Upper lobe of right lung (tissue), 1 donor: ENCODE results near the gene PDZK1IP1. TPM values are rescaled to one million over a fixed set of nuclear protein-coding genes. Genes with fewer than 3 reads are reported as not detected.

Experiments used
- ATAC-seq: fragments of 200-7000 bp; cut with Tn5 transposase; one replicate; pipeline ENCODE4 v1.9.1; 2020; ENCODE audit warnings: mild to moderate bottlenecking, moderate library complexity
- DNase-seq: peaks from one replicate; pipeline ENCODE4 v3.0.0-alpha.2; 2020
- H3K27ac ChIP-seq: fragments of 200-600 bp; one replicate; pipeline ENCODE4 v1.8.0; 2022
- H3K27me3 ChIP-seq: fragments of 200-600 bp; one replicate; pipeline ENCODE4 v1.8.0; 2022; ENCODE audit warnings: mild to moderate bottlenecking
- H3K36me3 ChIP-seq: fragments of 200-600 bp; one replicate; pipeline ENCODE4 v1.8.0; 2022
- H3K4me1 ChIP-seq: fragments of 200-600 bp; one replicate; pipeline ENCODE4 v1.8.0; 2022
- H3K4me3 ChIP-seq: fragments of 200-600 bp; one replicate; pipeline ENCODE4 v1.8.0; 2022; ENCODE audit warnings: mild to moderate bottlenecking
- H3K9me3 ChIP-seq: fragments of 200-600 bp; one replicate; pipeline ENCODE4 v1.8.0; 2022
- intact Hi-C: fragments of 100-400 bp; cut with DNase I; formaldehyde crosslinking; loops from one replicate; pipeline ENCODE4 v1.11.0; 2022
- total RNA-seq: library from RNA; stranded (reverse); fragmentation: NEBNext Ultra II Directional; extraction: Animal tissue kit (Norgen Biotek cat#: 25700); gene quantifications from one replicate; pipeline ENCODE4 v1.2.1, GENCODE V29; 2021
- TF ChIP-seq, protein P1 (sequence below): fragments of 200-600 bp; IDR thresholded peaks from one replicate; pipeline ENCODE4 v1.8.0; 2022; ENCODE audit warnings: antibody characterized with exemption
- donor health status: DM: no; HTN: yes; CAD: no; lungs with severe emphysema.

PDZK1IP1 gene
- total RNA-seq, 1 donor from 2014 or later = 41.2 TPM

DNA sequence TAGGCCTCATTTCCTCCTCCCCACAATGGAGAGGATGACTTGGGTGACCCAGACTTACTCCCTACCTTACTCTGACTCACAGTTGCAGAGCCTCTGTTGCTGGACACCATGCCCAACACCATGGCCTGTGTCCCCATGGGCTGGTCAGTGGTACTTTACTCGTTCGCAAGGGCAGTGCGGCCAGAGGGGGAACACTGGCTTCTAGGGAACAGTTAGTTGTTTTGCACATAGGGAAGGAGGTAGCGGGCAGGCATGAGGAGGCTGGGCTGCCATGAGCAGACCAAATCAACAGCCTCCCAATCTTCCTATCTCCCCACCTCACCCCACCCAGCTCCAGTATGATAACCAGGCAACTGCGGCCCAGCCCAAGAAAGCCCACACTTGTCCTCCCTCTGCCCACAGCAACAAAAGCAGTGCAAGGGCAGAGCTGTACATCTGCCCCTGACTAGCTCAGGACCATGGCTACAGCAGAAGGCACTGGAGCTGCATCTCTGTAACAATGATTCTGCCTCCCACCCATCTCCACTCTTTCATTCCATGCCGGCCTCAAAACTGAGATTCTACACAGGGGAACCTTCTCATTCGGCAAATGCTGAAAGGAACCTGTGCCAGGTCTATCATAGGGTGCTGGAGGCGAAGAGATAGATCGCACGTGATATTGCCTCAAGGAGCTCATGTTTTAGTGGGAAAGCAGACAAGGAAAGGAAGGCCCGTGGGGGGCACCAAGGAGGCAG is 23.6 kb upstream of the PDZK1IP1 start:
- peak overlapping the region; percentile 66 for H3K27ac ChIP-seq
- H3K4me1 ChIP-seq = peaks cover 9% of the 10 kb centered on the region
- no peaks in the 10 kb centered on the region for H3K9me3 ChIP-seq
- DNase-seq (no peak), ATAC-seq (no peak)
- intact Hi-C loops = no loop called here
- TF ChIP-seq, protein P1, sequence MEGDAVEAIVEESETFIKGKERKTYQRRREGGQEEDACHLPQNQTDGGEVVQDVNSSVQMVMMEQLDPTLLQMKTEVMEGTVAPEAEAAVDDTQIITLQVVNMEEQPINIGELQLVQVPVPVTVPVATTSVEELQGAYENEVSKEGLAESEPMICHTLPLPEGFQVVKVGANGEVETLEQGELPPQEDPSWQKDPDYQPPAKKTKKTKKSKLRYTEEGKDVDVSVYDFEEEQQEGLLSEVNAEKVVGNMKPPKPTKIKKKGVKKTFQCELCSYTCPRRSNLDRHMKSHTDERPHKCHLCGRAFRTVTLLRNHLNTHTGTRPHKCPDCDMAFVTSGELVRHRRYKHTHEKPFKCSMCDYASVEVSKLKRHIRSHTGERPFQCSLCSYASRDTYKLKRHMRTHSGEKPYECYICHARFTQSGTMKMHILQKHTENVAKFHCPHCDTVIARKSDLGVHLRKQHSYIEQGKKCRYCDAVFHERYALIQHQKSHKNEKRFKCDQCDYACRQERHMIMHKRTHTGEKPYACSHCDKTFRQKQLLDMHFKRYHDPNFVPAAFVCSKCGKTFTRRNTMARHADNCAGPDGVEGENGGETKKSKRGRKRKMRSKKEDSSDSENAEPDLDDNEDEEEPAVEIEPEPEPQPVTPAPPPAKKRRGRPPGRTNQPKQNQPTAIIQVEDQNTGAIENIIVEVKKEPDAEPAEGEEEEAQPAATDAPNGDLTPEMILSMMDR = no peak
- no peaks in the 10 kb centered on the region for H3K36me3 ChIP-seq
- H3K27me3 ChIP-seq = no peaks in the 10 kb centered on the region
- no peak overlapping the region for H3K4me3 ChIP-seq

DNA sequence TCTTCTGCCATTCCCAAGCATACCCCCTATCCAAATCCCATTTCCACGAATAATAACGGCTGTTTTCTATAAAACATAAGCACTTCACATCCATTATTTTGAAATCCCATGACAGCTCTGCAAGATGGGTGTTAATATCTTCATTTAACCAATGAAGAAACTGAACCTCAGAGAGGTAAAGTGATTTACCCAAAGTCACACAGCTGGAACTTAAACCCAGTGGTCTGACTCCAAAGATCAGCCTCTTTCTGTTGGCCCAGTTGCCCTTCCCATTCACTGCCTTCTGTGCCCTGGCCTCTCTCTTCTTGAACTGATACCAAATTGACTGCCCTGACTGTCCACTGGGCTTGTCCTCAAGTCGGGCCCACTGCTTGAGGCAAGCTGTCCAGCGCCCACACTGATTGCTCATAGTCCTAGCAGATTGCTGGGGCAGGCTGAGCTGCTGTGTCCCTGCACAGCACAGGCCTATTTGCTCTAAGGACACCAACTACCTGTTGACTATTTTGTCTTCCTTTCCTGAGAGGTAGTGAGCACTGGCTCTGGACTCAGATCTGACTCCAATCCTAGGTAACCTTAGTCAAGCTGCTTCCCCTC is 22.9 kb upstream of the PDZK1IP1 start:
- no peak for DNase-seq
- no peaks in the 10 kb centered on the region for H3K27me3 ChIP-seq
- H3K4me3 ChIP-seq = no peak overlapping the region
- ATAC-seq = no peak
- no peaks in the 10 kb centered on the region for H3K36me3 ChIP-seq
- H3K27ac ChIP-seq = peak overlapping the region; percentile 66
- no peaks in the 10 kb centered on the region for H3K9me3 ChIP-seq
- TF ChIP-seq, protein P1 = no peak
- intact Hi-C loops = no loop called here
- peaks cover 9% of the 10 kb centered on the region for H3K4me1 ChIP-seq

DNA sequence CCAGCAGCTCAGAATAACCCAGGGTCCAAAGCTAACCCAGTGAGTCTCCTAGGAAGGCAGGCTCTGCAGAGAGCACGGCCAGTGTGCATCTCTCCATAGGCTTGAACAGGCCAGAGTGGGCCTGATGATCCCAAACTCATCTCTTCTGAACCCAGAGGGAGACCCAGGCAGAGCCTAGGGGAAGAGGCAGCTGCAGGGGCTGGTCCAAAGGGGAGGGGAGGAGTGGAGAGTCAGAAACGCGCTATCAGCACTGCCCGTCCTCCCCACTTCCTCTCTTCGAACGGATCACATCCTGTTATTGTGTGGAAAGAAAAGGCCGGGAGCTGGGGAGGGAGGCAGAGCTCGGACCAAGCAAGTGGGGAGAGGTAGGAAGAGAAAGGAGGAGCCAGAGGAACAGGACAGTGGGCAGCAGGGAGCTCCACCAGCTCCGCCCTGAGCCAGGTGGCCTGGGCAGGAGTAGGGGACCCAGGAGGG is 22.0 kb upstream of the PDZK1IP1 start:
- DNase-seq (no peak), ATAC-seq (peak; percentile 76)
- Histone ChIP-seq H3K27ac (peak overlapping the region; percentile 66), H3K4me3 (no peak overlapping the region), H3K27me3 (no peaks in the 10 kb centered on the region), H3K36me3 (no peaks in the 10 kb centered on the region), H3K4me1 (peaks cover 9% of the 10 kb centered on the region), H3K9me3 (no peaks in the 10 kb centered on the region)
- intact Hi-C loops = no loop called here
- TF ChIP-seq, protein P1 = no peak

DNA sequence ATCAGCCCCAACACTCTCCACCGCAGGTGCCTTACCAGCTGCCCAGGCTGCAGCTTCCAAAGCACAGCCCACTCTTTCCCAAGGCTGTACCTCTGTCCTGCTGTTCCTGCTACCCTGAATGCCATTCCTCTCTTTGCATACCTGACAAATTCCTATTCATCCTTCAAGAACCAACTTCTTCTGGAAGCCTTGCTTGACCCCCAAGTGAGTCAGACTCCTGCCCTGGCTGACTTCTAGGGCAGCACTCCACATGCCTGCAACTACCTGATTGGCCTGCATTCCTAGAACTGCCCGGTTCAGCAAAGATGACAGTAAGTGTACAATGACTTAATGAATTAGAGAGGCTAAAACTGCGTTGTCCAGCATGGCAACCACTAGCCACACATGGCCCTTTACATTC is 20.8 kb upstream of the PDZK1IP1 start:
- Histone ChIP-seq H3K9me3 (no peaks in the 10 kb centered on the region), H3K4me1 (peaks cover 9% of the 10 kb centered on the region), H3K27me3 (no peaks in the 10 kb centered on the region), H3K36me3 (no peaks in the 10 kb centered on the region), H3K4me3 (no peak overlapping the region), H3K27ac (no peak overlapping the region)
- DNase-seq = no peak
- TF ChIP-seq, protein P1 = no peak
- intact Hi-C loops = no loop called here
- ATAC-seq = no peak

DNA sequence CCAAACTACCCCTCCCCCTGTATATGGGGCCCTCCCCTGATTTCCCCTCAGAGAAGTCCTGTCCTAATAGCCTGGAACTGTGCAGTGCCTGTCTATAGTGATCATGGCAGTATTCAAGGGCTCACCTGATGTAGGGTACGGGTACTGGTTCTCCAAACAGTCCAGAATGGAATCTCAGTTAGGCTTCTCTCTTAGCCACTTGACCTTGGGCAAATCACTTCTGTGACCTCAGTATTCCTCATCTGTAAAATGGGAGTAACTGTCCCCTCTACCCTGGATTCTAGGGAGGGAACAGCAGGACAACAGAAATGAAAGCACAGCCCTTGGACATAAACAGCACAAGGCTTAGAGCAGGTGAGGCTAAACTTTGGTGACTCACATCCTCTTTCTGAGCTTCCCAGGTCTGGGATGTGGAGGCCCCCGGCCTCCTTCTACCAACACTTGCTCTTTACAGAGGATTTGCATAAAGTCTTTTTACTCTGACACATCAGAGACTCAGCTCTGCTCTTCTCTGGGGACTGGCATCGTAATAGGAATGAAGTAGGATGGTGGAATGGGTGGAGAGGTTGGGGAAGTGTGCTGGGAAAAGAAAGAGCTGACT is 20.0 kb upstream of the PDZK1IP1 start:
- DNase-seq (no peak), ATAC-seq (no peak)
- Histone ChIP-seq H3K27ac (no peak overlapping the region), H3K4me1 (peaks cover 9% of the 10 kb centered on the region), H3K27me3 (no peaks in the 10 kb centered on the region), H3K36me3 (no peaks in the 10 kb centered on the region), H3K4me3 (no peak overlapping the region), H3K9me3 (no peaks in the 10 kb centered on the region)
- TF ChIP-seq, protein P1 = no peak
- intact Hi-C loops = no loop called here
